Activated gamma-delta T cell treated with Interleukin-2 at 50 U/mL for 16 hours (primary cell): ENCODE measurements around the gene SEMA4F.

Experiments
- DNase-seq: peaks from one replicate; pipeline ENCODE4 v3.0.0-alpha.2; 2020

SEMA4F gene

DNA sequence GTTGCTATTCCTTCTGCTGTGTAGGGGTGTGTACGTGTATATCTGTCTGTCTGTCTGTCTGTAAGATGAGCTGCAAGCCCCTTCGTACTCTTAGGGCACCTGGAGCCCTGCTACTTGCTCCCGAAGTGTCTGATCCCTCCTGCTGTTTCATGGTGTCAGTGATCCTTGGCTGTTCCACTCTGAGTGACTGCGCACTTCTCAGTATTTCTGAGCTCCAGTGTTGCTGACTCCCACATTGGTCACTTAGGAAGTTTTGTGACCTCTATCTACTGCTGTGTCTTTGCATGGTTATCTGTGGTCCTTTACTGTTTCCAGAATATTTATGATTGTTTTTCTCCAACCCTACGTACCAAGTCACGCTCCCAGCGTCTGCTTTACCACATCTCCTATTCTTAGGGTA, 16.2 kb downstream of the SEMA4F start:
- no peak for DNase-seq

DNA sequence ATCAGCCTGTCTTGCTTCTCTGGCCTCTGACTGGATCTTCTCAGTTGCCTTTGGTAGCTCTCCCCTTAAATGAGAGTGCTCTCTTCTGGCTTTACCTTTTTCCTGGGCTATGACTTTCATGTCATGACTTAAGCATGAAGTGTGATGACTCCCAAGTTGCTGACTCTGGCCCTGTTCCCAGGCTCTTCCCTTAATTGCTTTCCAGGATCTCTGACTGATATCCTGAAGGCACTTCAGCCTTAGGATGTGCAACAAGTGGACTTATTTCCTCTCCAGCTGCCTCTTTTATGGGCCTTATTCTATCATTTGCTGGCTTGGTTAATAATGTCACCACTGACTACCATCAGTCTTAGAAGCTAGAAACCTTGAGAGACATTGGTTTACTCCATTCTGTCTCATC, 17.4 kb downstream of the SEMA4F start:
- no peak for DNase-seq

- no peak for DNase-seq
These were observed 19.9 kb downstream of the SEMA4F start for GRCh38 chr2:74673826-74674528.

DNA sequence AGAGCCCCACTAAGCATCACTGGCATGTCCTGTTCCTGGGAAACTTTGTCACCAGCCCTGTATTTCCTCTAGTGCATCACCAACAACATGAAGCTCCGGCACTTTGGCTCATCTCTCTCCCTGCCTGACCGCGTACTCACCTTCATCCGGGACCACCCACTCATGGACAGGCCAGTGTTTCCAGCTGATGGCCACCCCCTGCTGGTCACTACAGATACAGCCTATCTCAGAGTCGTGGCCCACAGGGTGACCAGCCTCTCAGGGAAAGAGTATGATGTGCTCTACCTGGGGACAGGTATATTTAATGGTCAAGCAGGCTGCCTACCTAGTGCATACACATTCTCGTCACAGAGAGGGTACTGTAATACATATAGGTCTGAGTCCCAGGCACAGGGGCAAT, 21.0 kb downstream of the SEMA4F start:
- no peak for DNase-seq

DNA sequence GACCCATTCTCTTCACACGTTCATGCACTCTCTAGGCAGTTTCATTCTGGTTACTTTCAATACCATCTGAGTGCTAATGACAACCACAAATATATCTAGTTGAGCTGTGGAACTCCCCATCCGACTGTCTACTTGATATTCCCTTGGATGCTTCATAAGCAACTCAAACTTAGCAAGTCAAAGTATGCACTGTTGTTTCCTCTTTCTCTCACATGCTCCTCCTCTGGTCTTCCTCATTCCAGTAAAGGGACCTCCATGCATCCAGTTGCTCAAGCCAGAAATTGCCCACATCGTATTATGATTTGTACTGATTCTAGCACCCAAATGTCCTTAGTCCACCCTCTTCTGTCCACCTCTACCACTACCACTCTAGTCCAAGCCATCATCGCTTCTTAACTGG, 22.3 kb downstream of the SEMA4F start:
- no peak for DNase-seq

- DNase-seq: no peak
These were observed 25.6 kb downstream of the SEMA4F start for GRCh38 chr2:74679615-74680014.

DNA sequence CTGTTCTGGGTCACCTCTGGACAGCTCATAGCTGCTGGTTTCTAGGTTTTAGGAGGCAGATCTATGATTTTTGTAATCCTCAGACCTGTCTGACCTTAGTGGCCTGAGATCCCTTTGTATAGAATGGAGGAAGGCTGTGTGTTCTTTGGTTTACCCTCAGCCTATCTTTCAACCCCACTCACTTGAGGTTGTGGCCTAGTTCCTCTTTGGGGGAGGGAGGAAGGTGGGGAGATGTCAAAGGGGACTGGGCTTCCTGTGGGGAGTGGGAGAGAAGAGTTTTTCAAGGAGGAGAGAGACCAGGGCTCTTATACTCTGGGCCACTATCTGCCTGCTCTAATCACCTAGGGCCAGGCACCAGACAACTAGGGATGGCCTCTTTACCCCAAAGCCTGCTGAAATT, 28.5 kb downstream of the SEMA4F start:
- no peak for DNase-seq

DNA sequence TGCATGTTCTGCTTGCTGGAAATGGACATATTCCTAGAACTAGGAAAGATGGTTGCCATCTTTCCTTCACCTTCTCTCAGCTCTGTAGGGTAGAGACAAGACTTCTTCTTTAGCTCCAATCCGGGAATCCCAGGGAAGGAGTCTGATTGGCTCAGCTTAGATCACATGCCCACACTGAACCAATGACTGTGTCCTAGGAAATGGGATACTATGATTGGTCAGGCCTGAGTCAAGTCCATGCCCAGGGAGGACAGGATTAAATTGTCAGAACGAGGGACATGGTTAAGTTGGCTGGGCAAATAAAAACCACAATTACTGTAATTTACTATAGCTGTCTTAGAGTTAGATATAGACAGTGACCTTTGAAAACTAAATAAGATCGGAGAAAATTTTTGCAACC, 31.4 kb downstream of the SEMA4F start:
- no peak for DNase-seq

- no peak for DNase-seq
These were observed 34.8 kb downstream of the SEMA4F start for GRCh38 chr2:74688881-74689280.

DNA sequence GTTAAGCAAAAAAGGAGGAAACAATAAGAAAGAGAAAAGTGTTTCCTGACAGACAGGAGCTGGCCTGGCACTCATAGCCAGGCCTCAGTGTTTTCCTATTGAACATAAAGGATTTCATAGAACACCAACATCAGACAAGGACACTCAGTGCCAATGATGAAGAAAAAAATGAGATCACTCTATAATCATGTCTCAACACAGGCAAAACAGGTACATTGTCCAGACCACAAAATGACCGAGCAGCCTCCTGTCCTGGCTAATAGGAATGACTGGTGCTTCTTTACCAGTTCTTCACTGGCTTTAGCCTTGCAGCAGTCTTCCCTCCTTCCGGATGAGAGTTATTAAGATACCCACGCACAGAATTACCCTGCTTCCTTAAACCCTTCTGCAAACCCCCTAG, 35.6 kb downstream of the SEMA4F start:
- no peak for DNase-seq

- no peak for DNase-seq
These were observed 36.5 kb downstream of the SEMA4F start for GRCh38 chr2:74690571-74690970.

DNA sequence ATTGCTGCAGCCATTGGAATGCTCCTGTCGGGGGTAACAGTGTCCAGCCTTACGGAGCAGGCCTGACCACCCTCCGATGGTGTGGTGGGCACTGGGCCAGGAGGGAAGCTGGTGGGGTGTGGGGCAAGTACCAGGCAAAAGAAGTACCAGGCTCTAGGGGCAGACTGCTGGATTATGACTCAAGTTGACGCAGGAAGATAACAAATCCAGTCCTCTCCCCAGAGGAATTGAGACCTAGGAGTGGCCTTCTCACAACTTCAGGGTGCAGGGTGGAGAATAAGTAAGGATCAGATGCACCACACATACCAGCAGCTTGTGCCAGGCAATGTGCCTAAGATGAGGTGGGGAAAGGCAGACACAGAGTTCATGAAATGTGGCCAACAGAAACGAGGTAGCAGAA, 37.9 kb downstream of the SEMA4F start:
- no peak for DNase-seq

- DNase-seq: no peak
These were observed 39.2 kb downstream of the SEMA4F start for GRCh38 chr2:74693213-74693612.

DNA sequence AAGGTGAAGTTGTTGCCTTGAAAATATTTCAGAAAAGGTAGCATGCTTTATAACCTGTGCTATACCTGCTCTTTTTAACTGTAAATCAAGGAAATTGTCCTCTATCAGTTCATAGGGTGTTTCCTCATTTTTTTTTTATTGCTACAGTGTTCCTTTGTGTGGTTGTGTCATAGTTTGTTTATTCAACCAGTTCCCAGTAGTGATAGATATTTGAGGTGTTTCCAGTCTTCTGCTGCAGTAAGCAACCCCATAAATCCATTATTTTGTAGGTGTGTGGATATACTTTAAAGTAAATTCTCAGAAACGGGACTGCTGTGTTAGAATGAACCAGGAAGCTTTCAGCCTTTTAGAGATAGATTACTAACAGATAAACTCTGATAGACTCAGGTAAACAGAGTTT, 39.6 kb downstream of the SEMA4F start:
- DNase-seq: no peak

DNA sequence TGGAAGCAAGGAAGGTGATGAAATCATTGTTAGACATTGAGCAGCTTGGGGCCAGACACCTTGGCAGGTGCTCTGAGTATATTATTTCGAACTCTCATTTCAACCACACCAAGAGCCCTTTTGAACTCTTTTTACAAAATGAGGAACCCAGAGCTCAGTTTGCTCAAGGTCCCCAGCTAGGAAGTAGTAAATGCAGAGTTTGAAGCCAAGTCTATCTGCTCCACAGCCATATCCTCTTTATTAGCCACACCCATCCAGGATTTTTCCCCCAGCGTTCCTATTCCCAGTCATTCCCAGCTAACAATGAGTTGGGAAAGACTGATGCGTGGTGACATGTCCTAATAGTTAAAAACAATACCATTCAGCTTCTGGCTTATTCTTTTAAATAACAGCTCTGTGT, 40.2 kb downstream of the SEMA4F start:
- DNase-seq: no peak

- DNase-seq: no peak
These were observed 41.6 kb downstream of the SEMA4F start for GRCh38 chr2:74695663-74696062.

- no peak for DNase-seq
These were observed 42.8 kb downstream of the SEMA4F start for GRCh38 chr2:74696829-74697228.

DNA sequence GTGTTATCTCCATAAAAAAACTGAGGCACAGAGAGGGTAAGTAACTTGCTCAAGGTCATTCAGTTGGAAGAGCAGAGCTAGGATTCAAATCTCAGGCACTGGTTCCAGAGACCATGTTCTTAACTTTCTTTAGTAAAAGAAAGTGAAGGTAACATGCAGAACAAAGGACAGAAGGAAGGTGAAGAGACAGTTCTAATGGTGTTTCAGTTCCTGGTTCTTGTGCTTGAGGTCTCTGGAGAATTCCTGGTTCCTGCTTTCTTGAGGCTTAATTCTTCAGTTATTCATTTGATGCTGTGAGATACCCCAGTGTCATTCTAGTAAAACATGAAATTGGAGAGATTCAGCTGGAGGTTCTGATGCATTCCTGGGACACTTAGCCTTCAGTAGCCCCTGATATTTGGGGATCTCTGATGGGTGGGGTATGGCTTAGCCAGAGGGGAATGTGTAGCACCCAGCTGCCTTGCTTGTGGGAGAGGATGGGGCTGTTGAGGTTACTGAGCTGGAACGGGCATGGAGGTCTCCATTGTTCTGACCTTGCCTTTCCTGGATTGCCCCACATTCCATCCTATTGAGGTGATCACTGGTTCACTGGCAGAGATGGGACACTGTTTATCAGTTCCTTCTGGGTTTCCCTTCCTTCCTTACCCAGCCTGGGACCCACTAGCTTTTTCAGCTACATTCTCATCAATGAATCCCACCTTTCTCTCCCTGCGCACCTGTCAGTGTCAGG, 46.8 kb downstream of the SEMA4F start:
- no peak for DNase-seq

GRCh38 chr2:74702001-74702715, 48.1 kb downstream of the SEMA4F start:
- DNase-seq: no peak

- DNase-seq: no peak
These were observed 49.3 kb downstream of the SEMA4F start for GRCh38 chr2:74703373-74703772.

DNA sequence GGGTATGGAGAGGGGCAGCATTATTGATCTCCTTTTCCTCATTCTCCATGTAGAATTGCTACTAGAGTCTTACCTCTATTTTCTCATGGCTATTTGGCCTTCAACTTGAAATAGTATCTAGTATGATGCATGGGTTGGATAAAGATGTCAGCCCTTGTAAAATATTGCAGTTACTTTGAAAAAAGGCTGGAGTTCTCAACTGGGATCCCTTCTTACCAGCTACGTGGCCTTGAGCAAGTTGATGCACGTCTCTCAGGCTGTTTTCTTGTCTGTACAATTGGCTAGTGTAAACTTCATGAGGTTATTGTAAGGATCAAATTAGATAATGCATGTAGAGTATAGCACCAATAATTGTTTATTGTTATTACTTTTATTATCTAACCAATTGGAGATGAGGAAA, 50.2 kb downstream of the SEMA4F start:
- no peak for DNase-seq

DNA sequence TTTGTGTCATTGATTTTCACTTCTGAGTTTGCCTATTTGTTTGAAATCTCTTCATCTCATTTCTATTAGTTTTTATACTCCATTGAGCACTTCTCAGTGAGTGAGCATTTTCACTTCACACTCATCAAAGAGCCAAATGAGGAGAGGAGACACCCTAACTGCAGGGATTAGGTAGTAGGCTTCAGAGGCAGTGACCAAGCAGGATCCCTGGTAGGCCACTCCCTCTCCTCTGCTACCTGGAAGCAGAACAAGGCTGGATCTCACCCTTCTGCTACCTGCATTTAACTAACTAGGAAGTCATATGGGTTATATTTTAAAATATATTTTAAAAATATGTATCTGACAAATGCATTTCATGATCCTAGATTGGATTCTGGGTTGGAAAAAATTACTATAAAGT, 52.7 kb downstream of the SEMA4F start:
- DNase-seq: no peak

DNA sequence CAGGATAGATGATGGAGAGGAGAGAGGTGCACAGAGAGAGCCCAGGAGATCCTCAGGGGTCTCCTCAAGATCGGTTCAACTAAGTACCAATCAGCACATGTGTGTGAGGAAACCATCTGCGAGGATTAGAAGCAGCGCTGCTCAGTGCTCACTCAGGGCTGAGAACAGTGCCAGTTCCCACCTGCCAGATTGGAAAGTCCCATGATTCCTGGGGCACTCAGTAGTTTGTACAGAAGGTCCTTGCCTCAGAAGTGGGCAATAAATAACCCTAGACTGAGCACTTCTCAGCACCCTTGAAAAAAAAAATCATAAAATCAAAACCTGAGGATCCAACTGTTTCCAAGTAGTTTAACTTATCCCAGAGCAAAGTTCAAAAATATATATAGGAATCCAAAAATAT, 53.8 kb downstream of the SEMA4F start:
- no peak for DNase-seq

GRCh38 chr2:74708296-74708695, 54.2 kb downstream of the SEMA4F start:
- no peak for DNase-seq
